ENCODE measurements around the gene SLC11A2.
A peak's percentile ranks its signal among the peaks of the same experiment; 100 is the strongest.

Gene SLC11A2

DNA sequence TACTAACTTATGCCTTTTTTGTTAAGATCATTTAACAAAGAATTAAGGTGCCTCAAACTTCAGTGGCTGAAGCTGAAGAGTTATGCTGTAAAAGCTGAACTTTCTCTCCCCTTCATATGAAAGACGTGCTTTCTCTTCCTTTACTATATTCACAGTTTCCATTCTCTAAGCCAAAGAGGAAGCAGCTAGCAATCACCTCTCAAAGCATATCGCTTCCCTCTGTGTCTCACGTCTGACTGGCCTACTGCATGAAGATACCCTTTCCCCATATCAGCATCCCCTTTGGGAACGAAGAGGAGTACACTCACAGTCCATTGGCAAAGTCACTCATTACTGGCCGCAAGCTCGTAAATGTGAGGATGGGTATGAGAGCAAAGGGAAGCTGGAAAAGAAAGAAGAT, 34.9 kb downstream of the SLC11A2 start:
- DNase-seq: no peak
- TF ChIP-seq GATA1 (IDR thresholded peaks at IDR 0.05; ENCODE audit: low read depth, low read length) (no peak), POLR2A (IDR thresholded peaks at IDR 0.05; ENCODE audit: low read length) (peak; percentile 17)

DNA sequence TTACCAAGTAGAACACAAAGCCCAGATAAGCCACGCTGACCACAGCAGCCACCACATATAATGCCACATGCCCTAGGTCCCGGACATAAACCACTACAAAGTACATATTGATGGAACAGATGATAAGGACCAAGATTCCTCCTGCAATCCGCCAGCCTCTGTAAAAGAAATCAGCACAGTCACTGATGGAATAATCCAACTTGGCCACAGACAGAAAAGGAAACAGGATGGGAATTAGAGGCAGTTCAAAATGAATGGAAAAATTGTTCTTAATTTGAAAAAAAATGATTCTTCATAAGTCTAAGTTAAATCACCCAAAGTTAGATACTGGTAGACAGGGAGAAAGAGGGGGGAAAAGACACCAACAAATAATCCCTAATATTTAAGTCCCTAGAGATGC, 35.4 kb downstream of the SLC11A2 start:
- no peak for TF ChIP-seq POLR2A (IDR thresholded peaks at IDR 0.05; ENCODE audit: low read length)
- no peak for TF ChIP-seq GATA1 (IDR thresholded peaks at IDR 0.05; ENCODE audit: low read depth, low read length)

DNA sequence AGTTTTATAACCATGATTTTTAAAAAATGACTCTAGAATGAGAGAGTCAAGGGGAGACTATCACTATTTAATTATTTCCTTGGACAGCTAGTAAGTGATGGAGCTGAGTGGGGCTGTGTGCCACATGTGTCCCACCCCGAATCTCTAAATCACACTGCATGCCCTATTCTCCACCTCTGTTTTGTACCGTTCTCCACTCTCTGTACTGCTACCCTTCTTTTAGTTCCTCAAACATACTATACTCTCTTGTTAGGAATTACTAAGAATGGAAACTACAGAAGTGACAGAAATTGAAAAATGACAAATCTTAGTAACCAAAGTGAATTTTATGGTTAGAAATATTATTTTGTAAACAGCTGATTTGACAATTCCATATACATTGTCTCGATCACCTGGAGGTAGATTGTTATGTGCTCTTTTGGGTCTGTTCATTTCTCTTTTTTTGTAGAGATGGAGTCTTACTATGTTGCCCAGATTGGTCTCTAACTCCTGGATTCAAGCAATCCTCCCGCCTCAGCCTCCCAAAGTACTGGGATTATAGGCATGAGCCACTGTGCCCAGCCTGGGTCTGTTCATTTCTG, 35.9 kb downstream of the SLC11A2 start:
- TF ChIP-seq GATA1 (IDR thresholded peaks at IDR 0.05; ENCODE audit: low read depth, low read length) (no peak), POLR2A (IDR thresholded peaks at IDR 0.05; ENCODE audit: low read length) (no peak)
- DNase-seq: no peak

More for the DNA sequence above, 35.4 kb downstream of the SLC11A2 start:
- no peak for DNase-seq

DNA sequence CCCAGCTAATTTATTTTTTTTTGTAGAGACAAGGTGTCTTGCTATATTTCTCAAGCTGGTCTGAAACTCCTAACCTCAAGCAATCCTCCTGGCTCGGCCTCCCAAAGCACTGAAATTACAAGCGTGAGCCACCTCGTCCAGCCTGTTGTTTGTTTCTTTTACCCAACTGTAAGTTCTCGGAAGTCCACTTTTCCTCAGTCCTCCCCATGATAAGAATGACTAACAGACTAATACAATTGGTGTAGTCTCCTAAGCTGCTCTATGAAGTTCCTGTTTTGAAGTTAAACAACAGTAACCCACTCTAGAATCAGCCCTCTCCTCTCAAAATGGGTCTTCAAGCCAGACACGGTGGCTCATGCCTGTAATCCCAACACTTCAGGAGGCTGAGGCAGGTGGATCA, 37.3 kb downstream of the SLC11A2 start:
- no peak for DNase-seq
- TF ChIP-seq GATA1 (IDR thresholded peaks at IDR 0.05; ENCODE audit: low read depth, low read length): no peak
- no peak for TF ChIP-seq POLR2A (IDR thresholded peaks at IDR 0.05; ENCODE audit: low read length)

DNA sequence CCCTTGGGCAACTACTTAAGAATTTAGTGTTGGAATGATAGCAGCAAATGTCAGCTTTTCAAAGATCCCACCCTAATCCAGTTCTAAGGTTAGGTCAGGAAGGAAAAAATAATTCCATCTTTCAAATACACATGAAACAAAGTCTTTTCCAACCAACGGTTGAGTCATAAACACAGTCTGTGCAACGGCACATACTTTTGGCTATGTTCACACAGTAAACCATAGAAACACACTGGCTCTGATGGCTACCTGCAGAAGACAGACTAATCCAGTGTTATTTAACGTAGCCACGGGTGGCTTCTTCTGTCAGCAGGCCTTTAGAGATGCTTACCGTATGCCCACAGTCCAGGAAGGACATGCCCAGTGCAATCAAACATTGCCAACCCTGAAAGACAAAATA, 38.1 kb downstream of the SLC11A2 start:
- no peak for DNase-seq

DNA sequence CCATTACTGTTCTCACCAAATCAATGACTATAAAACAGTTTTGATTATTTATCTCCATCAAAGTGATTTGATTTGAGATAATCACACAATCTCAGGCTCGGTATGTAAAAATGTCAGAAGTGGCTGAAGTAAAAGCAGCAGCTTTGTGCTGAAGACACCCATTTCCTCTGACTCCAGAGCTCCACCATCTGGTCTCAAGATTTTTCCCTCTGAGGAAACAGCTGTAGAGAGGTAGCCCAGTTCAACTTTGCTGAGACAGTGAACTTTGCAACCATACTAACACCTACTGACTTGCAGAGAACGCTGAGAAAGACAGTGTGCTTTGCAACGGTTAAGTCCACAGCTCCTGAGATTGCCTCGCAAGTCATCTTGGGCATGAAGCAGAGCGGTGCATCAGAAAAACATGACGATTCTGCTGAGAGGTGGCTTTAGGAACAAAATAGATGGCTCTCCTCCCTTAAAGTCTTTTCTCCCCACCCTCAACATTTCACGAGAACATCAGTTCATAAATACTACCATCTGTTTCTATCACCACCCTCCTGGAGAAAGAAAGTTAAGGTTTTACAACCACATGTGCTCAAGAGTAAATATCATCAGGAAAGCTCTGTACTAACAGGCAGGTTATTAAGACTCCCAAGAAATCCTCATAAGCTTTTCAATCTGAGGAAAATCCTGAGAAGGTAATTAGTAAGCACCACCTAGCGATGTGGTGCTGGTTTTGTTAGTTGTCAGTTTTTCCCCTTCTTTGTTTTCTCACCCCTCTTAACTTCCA, 39.0 kb downstream of the SLC11A2 start:
- TF ChIP-seq POLR2A (IDR thresholded peaks at IDR 0.05; ENCODE audit: low read length) (no peak), GATA1 (IDR thresholded peaks at IDR 0.05; ENCODE audit: low read depth, low read length) (no peak)
- peak; percentile 52 to 61 for DNase-seq

More for the DNA sequence above, 38.1 kb downstream of the SLC11A2 start:
- TF ChIP-seq POLR2A (IDR thresholded peaks at IDR 0.05; ENCODE audit: low read length): no peak
- TF ChIP-seq GATA1 (IDR thresholded peaks at IDR 0.05; ENCODE audit: low read depth, low read length): no peak

DNA sequence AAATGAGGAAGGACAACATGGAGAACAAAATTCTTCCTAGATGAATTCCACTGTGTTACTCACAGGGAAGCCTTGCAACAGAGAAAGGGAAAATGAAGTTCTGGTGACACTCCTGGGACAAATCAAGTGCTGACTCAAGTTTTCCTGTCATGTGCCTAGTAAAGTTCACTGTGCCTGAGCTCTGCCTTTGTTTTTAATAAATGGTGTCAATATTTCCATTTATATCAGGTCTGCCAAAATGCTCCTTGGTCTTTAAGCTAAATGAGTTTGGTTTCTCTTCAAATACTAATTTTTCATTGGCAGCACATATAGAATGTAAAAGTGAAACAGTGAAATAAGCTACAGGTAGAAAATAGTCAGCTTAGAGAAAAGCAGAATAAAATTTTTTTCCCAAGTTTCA, 40.9 kb downstream of the SLC11A2 start:
- no peak for TF ChIP-seq GATA1 (IDR thresholded peaks at IDR 0.05; ENCODE audit: low read depth, low read length)
- no peak for TF ChIP-seq POLR2A (IDR thresholded peaks at IDR 0.05; ENCODE audit: low read length)
- no peak for DNase-seq

DNA sequence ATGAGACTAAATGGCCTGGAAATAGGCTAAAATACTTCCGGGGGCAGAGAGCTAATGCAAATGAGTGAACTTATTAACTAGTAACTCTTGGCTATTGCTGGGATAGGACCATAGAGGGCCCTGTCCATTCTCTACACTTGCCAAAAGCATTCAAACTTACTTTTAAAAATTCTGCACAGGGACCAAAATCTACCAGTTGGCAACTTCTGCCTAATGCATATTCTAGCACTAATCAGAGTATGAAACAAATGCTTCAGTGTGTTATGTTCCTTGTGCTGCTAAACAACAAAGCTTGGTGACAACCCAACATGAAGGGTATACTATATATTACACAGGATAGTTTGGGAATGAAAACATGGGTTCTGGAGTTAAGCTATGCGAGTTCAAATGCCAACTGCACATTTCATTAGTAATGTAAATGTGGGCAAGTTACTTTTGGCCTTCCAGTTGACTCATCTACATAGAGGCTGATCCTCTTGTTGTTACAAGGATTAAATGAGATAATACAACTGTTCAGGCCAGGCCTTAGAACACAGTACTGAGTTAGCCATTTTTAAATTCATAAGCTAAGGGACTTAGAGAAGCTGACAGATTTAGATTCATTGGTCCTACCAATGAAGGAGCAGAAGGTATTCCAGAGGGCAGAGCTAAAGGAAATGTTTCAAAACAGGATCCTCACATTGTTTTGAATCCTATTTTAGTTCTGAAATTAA, 41.4 kb downstream of the SLC11A2 start:
- TF ChIP-seq POLR2A (IDR thresholded peaks at IDR 0.05; ENCODE audit: low read length): no peak
- TF ChIP-seq GATA1 (IDR thresholded peaks at IDR 0.05; ENCODE audit: low read depth, low read length): no peak
- no peak for DNase-seq

DNA sequence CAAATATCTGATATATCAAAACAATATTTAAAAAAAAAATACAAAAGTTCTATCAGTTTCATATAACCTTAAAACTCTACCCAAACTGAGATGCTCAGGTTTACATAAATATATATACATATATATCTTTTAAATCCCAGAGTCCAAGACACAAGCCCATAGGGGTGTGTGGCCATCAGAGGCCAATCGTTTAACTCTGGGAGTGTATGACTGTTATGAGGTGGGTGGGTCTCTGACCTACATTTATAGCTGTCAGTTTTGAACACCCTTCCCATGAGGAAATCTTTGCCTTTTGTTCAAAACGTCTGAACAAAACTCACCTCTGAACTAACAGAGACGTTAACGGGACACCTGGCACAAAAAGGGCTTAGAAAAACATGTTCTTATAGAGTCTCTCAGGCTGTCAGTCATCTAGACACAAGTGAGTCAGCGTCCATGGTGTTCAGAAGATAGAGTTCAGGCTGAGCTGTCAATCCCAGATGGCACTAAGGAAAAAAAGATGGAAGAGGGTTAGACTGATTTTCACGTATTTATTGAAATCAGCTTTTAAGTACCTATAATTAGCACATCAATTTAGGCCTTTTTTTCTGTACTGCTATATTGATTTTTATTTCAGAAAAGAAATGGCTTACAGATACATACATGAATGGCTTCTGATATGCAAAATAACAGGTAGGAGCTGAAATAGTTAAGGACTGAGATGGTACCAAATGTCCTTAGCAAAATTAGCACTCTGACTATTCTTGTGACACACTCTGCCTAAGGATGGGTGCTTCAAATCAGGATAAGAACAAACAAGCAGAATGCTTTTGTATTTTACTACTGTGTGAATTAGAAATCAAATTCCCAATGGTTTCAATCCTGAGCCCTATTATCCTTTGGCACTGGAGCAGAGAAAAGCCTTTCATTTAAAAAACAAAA, 44.6 kb downstream of the SLC11A2 start:
- TF ChIP-seq POLR2A (IDR thresholded peaks at IDR 0.05; ENCODE audit: low read length) (no peak), GATA1 (IDR thresholded peaks at IDR 0.05; ENCODE audit: low read depth, low read length) (no peak)
- no peak for DNase-seq

DNA sequence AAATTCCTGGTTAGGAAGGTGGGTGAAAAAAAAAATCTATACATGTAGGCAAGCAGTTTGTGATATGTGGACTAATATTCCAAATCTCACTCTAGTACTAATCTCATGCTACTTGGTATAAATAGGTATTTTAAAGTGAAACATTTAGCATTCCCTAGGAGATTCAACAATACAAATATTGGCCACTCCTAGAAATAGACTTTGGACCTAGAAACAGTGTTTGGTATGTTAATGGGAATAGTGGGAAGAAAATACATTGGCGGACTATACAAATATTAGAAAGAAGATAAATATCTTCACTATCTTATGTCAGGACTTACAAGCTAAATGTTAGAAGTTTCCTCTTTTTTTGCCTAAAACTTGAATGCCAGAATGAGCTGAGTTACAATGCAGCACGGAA, 45.6 kb downstream of the SLC11A2 start:
- TF ChIP-seq GATA1 (IDR thresholded peaks at IDR 0.05; ENCODE audit: low read depth, low read length): no peak
- no peak for TF ChIP-seq POLR2A (IDR thresholded peaks at IDR 0.05; ENCODE audit: low read length)
- no peak for DNase-seq

DNA sequence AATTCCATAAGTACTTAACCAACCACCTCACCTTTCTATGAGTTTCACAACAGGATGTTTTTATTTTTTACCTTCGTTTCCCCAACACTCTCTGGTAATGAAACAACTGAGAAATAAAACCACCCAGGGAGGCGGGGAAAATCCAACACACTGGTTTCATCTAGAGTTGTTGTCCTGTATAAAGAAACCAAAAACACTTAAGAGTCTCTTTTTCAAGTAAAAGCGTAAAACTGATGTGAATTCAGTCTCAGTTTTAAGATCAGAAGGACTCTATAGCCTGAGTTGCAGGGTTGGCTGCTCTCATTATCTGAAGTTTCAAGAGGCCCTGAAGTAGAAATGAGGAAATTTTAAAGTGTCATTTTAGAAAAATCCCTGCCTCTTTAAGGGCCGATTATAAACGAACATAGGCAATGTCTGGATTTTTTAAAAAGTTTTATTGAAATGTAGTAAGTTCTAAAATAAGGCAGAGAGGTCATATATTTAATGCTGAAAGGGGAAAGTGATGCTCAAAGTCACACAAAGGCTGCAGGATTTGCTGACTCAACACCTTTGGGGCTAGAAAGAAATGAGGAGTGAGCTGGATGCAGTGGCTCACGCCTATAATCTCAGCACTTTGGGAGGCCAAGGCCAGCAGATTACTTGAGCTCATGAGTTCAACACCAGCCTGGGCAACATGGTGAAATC, 46.7 kb downstream of the SLC11A2 start:
- no peak for DNase-seq
- TF ChIP-seq POLR2A (IDR thresholded peaks at IDR 0.05; ENCODE audit: low read length): no peak
- TF ChIP-seq GATA1 (IDR thresholded peaks at IDR 0.05; ENCODE audit: low read depth, low read length): no peak

DNA sequence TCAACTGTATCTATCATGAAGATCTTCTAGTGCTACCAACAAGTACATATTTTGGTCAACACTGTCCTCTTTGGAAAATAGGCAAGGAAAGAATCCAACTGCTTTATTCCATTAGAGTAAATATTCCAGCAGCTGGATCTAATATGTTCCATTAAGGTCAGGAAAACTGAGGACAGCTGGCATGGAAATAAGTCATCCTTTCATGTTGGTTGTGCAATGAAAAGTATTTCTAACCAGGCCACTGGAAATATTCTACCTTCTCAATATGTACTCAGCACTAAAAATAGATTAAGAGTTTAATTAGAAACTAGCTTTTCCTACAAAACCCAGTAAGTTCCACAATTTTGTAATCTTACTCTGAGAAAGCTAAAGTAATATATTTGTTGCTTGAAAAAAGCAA, 54.2 kb downstream of the SLC11A2 start:
- no peak for TF ChIP-seq POLR2A (IDR thresholded peaks at IDR 0.05; ENCODE audit: low read length)
- TF ChIP-seq GATA1 (IDR thresholded peaks at IDR 0.05; ENCODE audit: low read depth, low read length): no peak
- no peak for DNase-seq

DNA sequence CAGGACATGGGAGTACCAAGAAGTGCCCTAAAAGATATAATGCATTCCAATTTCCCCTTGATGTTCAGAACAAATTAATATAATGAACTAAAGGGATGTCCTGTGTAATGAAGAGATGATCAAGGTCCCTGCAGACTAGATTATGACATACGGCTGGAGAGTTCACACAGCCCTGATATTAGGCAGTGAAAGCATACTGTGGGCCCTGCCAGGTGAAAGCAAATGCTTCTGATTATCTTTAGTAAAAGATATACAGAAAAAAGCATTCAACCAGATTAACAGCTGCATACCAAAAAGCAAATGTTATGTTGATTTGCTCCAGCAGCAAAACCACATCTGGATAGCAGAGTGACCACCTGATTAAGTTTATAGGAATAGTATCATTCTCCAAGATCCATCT, 61.8 kb downstream of the SLC11A2 start:
- DNase-seq: no peak
- no peak for TF ChIP-seq POLR2A (IDR thresholded peaks at IDR 0.05; ENCODE audit: low read length)
- TF ChIP-seq GATA1 (IDR thresholded peaks at IDR 0.05; ENCODE audit: low read depth, low read length): no peak
